ENCODE data around the gene FUT4.

- TF ChIP-seq CTCF (IDR thresholded peaks at IDR 0.05; ENCODE audit: borderline replicate concordance, extremely low read depth, low read length, poor library complexity, severe bottlenecking), result no peak
- no peak for TF ChIP-seq EZH2 (IDR thresholded peaks at IDR 0.05; ENCODE audit: borderline replicate concordance, low read depth, low read length, severe bottlenecking)
Measured at GRCh38 chr11:94511932-94512781, 31.6 kb upstream of the FUT4 start, which contains the start of gene C11orf97.

All from DND-41 (cell line).